CD4-positive, alpha-beta T cell treated with Interleukin-6 for 4 hours (primary cell): ENCODE data around the gene ACBD6.
A peak's percentile ranks its signal among the peaks of the same experiment; 100 is the strongest.

Experiments used
- DNase-seq: peaks from one replicate; pipeline ENCODE4 v3.0.0-alpha.2; 2020; ENCODE audit warnings: mixed read lengths

The ACBD6 gene

GRCh38 chr1:180524915-180525714 is 22.7 kb upstream of the ACBD6 start:
- no peak for DNase-seq

GRCh38 chr1:180524160-180524914 is 22.0 kb upstream of the ACBD6 start:
- no peak for DNase-seq

- no peak for DNase-seq
Measured at GRCh38 chr1:180522213-180522515, 19.8 kb upstream of the ACBD6 start.

- DNase-seq = no peak
Measured at GRCh38 chr1:180521474-180522212, 19.3 kb upstream of the ACBD6 start.

DNA sequence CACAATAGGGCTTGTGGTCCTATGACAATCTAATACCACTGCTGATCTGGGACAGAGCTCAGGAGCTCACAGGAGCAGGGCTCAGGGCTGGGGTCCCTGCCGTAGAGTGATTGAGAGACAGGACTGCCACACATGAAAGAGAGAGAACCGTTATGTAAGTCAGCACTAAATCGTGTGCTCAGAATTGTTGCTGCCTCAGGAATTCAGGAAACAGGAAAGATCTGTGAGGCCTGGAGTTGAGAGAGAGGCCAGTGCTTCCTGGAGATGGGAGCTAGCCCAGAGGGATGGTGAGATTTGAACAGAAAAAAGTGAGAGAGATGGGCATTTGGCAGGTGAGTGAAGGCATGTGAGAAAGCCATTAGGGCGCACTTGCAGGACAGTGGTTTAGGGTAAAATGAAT is 17.5 kb upstream of the ACBD6 start:
- no peak for DNase-seq

DNA sequence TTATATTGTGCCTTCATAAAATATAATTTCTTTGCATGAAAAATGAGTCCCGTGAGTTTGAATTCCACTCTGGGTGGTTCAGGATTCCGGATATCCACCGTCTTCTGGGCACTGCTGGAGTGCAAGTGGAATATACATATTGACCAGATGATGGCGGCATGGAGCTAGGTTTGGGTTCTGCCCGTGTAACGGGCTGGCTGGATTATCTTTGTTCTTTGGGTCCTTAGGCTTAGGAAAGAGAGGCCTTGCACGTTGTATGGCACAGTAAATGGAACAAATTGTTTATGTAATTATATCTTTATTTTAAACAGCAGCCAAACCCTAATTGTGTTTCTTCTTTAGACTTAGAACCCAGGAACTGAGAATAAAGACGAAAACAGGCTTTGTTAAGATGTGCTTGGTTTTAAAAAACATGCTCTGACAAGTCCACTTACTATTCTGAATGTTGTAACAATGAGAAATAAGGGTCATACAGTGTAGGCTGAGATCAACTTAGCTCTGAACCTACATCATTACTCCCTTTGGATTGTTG is 13.5 kb upstream of the ACBD6 start:
- DNase-seq = peak; percentile 68

DNA sequence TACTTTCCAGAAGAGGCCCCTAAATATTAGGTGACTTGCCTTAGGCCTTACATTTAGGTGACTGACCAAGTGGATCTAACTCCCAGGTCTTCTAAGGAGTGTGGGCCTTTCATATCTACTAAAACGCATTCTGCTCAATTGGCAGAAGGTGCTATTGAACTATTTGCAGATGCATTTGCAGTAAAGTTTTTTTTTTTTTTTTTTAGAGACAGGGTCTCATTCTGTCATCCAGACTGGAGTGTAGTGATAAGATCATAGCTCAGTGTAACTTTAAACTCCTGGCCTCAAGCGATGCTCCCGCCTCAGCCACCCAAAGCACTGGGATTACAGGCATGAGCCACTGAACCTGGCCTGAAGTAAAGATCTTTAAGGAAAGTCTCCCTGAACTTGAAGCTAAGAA is 13.0 kb upstream of the ACBD6 start:
- no peak for DNase-seq

GRCh38 chr1:180513531-180513930 is 11.2 kb upstream of the ACBD6 start:
- no peak for DNase-seq

DNA sequence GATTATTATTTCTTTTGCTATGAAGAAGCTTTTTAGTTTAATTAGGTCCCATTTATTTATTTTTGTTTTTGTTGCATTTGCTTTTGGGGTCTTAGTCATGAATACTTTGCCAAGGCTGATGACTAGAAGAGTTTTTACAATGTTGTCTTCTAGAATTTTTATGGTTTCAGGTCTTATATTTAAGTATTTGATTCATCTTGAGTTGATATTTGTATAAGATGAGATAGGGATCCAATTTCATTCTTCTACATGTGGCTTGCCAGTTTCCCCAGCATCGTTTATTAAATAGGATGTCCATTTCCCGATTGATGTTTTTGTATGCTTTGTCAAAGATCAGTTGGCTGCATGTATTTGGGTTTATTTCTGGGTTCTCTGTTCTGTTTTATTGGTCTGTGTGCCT is 8.5 kb upstream of the ACBD6 start:
- DNase-seq = no peak

- DNase-seq = no peak
Measured at GRCh38 chr1:180508725-180509097, 6.3 kb upstream of the ACBD6 start.

DNA sequence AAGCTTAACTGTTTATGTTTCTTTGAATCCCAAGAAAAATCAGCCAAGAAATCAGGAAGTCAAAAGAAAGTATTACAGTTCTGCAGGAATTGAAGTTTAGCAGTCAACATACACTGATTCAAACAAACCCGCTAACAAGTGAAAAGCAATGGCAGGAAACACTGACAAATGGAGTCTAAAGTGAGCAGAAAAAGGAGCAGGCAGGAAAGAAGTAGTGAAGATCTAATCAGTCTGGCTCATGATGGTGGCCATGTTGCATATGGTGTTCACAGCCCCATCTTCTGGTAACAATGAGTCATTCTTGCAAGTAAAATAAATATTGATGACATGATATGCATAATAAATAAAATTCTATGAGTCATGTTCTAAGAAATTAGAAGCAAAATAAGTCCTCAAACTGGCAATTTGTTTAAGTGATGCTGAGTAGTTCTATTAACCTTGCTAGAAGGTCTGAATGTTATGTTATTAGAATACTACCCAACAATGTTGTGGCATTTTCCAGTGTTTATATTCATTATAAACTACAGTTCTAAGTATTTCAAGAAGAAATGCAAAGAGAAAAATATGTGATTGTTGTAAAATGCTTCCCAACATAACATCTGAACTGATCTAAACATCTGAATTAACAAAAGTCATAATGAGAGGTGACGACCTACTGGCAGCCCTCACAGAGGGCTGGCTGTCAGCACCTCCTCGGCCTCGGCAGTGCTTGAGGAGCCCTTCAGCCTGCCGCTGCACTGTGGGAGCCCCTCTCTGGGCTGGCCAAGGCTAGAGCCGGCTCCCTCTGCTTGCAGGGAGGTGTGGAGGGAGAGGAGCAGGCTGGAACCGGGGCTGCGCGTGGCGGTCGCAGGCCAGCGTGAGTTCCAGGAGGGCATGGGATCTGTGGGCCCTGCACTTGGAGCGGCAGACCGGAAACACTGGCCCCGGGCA is 5.7 kb upstream of the ACBD6 start:
- peak; percentile 3 for DNase-seq

- no peak for DNase-seq
Measured at GRCh38 chr1:180505732-180506335, 3.5 kb upstream of the ACBD6 start.

DNA sequence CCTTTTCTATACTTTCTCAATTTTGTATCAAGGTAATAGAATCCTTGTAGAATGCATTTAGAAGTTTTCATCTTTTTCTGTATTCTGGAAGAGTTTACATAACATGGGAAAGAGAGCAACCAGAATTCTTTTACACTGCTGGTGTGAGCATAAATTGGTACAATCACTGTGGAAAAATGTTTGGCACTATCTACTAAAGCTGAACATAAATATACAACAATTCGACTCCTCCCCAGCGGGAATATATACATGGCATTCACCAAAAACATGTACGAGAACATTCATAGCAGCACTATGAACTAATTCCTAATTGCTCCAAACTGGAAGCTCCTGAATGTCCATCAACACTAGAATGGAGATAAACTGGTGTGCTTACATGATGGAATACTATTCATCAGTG is 1.8 kb upstream of the ACBD6 start:
- no peak for DNase-seq

DNA sequence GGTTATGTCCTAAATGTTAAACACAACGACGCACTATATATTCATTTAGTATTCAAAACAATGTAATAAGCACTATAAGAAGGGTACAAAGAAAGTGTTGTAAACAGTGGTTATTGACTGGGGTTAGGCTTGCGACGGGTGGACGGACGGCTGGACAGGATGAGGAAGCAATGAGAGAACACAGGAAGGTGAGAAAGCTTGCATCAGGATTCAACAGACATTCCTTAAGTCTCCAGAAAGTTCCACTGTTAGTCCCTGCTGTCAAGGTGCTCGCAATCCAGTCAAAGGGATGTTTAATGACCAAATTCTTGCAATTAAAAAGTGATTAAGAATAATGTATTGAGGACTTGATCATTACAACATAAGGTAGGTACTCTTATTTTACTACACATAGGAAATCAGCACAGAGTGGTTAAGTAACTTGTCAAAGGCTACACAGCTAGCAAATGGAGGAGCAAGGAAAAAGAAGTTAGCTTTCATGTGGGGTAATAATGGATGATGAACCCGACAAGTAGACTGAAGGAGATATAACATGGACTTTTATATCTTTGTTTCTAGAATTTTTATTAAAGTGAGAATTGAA is 994 bp upstream of the ACBD6 start:
- DNase-seq = peak; percentile 3

DNA sequence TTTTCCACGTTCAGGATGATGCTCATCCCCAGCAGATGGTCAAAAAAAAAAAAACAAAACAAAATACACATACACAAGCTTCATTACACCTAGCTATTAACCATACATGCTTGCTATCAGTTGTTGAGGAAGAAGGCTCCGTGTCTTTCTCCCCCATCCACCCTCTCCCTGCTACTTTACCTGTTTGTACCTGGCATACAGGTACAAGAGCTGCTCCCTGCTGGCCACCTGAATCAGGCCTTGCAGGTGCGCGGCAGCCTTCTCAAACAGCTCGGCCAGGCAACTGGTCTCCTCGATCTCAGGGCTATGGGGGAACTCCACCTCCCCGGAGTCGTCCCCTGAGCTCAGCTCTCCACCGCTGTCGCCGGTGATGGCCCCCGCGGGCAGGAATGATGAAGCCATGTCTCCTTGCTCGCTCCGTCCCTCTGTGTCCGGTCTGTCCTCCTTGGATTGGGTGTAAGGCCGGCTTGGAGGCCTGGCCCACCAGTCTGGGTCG is 464 bp downstream of the ACBD6 start:
- DNase-seq = no peak

- no peak for DNase-seq
Measured at GRCh38 chr1:180500689-180501088, 1.7 kb downstream of the ACBD6 start.

GRCh38 chr1:180498594-180498993 is 3.8 kb downstream of the ACBD6 start:
- no peak for DNase-seq

- DNase-seq = no peak
Measured at GRCh38 chr1:180497826-180498225, 4.6 kb downstream of the ACBD6 start.

DNA sequence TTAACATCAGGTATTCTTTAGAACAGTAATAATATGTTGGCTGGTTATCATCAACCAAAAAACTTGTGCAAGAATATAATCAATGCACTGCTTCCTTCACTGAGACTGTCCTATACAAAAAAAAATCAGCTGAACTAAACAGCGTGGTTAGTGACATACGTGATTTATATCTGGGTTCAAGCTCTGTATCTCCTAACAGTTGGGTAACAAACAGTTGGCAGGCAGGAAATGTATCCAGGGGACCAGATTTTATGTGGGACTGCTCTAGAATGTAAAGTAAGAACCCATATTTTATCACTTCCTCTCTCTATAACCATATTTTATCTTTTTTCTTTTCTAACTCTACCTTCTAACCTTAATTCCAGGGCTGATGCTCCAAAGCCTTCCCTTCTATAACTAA is 8.0 kb downstream of the ACBD6 start:
- no peak for DNase-seq

GRCh38 chr1:180489976-180490375 is 12.4 kb downstream of the ACBD6 start:
- DNase-seq = no peak

GRCh38 chr1:180489313-180489712 is 13.1 kb downstream of the ACBD6 start:
- no peak for DNase-seq

- no peak for DNase-seq
Measured at GRCh38 chr1:180488661-180489060, 13.7 kb downstream of the ACBD6 start.
